ENCODE results near the gene PTPRD.
"Not testable (repeated sequence)": the region's sequence is repeated elsewhere in the genome, so short reads cannot be mapped to it uniquely, and the experiment has no call there.

The PTPRD gene

GRCh38 chr9:10443181-10443867, 169.5 kb downstream of the PTPRD start:
- no peaks in the 10 kb centered on the region for H3K36me3 ChIP-seq (ENCODE audit: insufficient read depth, low read length)
- no peaks in the 10 kb centered on the region for H3K27me3 ChIP-seq (ENCODE audit: insufficient read depth, low read length)
- no peaks in the 10 kb centered on the region for H3K4me1 ChIP-seq (ENCODE audit: insufficient read depth, low read length)
- H3K4me3 ChIP-seq (ENCODE audit: low read length), result no peak overlapping the region
- H2AFZ ChIP-seq (ENCODE audit: low read depth, low read length), result no peak overlapping the region
- H3K9me3 ChIP-seq (ENCODE audit: low read length), result no peaks in the 10 kb centered on the region

GRCh38 chr9:10438955-10439354, 173.8 kb downstream of the PTPRD start:
- H2AFZ ChIP-seq (ENCODE audit: low read depth, low read length), result no peak overlapping the region
- no peaks in the 10 kb centered on the region for H3K9me3 ChIP-seq (ENCODE audit: low read length)
- no peaks in the 10 kb centered on the region for H3K36me3 ChIP-seq (ENCODE audit: insufficient read depth, low read length)
- H3K27me3 ChIP-seq (ENCODE audit: insufficient read depth, low read length), result no peaks in the 10 kb centered on the region
- H3K4me3 ChIP-seq (ENCODE audit: low read length), result no peak overlapping the region
- no peaks in the 10 kb centered on the region for H3K4me1 ChIP-seq (ENCODE audit: insufficient read depth, low read length)

GRCh38 chr9:10436756-10437155, 176.0 kb downstream of the PTPRD start:
- Histone ChIP-seq H3K9me3 (ENCODE audit: low read length) (no peaks in the 10 kb centered on the region), H2AFZ (ENCODE audit: low read depth, low read length) (no peak overlapping the region), H3K4me3 (ENCODE audit: low read length) (no peak overlapping the region), H3K36me3 (ENCODE audit: insufficient read depth, low read length) (no peaks in the 10 kb centered on the region), H3K4me1 (ENCODE audit: insufficient read depth, low read length) (no peaks in the 10 kb centered on the region), H3K27me3 (ENCODE audit: insufficient read depth, low read length) (no peaks in the 10 kb centered on the region)

GRCh38 chr9:10434412-10434811, 178.4 kb downstream of the PTPRD start:
- Histone ChIP-seq H3K27me3 (ENCODE audit: insufficient read depth, low read length) (no peaks in the 10 kb centered on the region), H3K4me3 (ENCODE audit: low read length) (no peak overlapping the region), H2AFZ (ENCODE audit: low read depth, low read length) (no peak overlapping the region), H3K4me1 (ENCODE audit: insufficient read depth, low read length) (no peaks in the 10 kb centered on the region), H3K36me3 (ENCODE audit: insufficient read depth, low read length) (no peaks in the 10 kb centered on the region), H3K9me3 (ENCODE audit: low read length) (no peaks in the 10 kb centered on the region)

GRCh38 chr9:10411272-10411671, 201.5 kb downstream of the PTPRD start:
- Histone ChIP-seq H2AFZ (ENCODE audit: low read depth, low read length) (no peak overlapping the region), H3K4me1 (ENCODE audit: insufficient read depth, low read length) (no peaks in the 10 kb centered on the region), H3K27me3 (ENCODE audit: insufficient read depth, low read length) (no peaks in the 10 kb centered on the region), H3K9me3 (ENCODE audit: low read length) (no peaks in the 10 kb centered on the region), H3K36me3 (ENCODE audit: insufficient read depth, low read length) (no peaks in the 10 kb centered on the region), H3K4me3 (ENCODE audit: low read length) (no peak overlapping the region)

- no peaks in the 10 kb centered on the region for H3K36me3 ChIP-seq (ENCODE audit: insufficient read depth, low read length)
- no peak overlapping the region for H2AFZ ChIP-seq (ENCODE audit: low read depth, low read length)
- H3K4me1 ChIP-seq (ENCODE audit: insufficient read depth, low read length), result no peaks in the 10 kb centered on the region
- no peaks in the 10 kb centered on the region for H3K9me3 ChIP-seq (ENCODE audit: low read length)
- no peak overlapping the region for H3K4me3 ChIP-seq (ENCODE audit: low read length)
- H3K27me3 ChIP-seq (ENCODE audit: insufficient read depth, low read length), result no peaks in the 10 kb centered on the region
These were observed 209.5 kb downstream of the PTPRD start for GRCh38 chr9:10403283-10403682.

GRCh38 chr9:10396615-10397014, 216.2 kb downstream of the PTPRD start:
- H3K9me3 ChIP-seq (ENCODE audit: low read length), result no peaks in the 10 kb centered on the region
- H3K4me3 ChIP-seq (ENCODE audit: low read length), result no peak overlapping the region
- H3K27me3 ChIP-seq (ENCODE audit: insufficient read depth, low read length), result no peaks in the 10 kb centered on the region
- H2AFZ ChIP-seq (ENCODE audit: low read depth, low read length), result no peak overlapping the region
- H3K36me3 ChIP-seq (ENCODE audit: insufficient read depth, low read length), result no peaks in the 10 kb centered on the region
- H3K4me1 ChIP-seq (ENCODE audit: insufficient read depth, low read length), result no peaks in the 10 kb centered on the region

- Histone ChIP-seq H2AFZ (ENCODE audit: low read depth, low read length) (no peak overlapping the region), H3K4me3 (ENCODE audit: low read length) (no peak overlapping the region), H3K36me3 (ENCODE audit: insufficient read depth, low read length) (no peaks in the 10 kb centered on the region), H3K27me3 (ENCODE audit: insufficient read depth, low read length) (no peaks in the 10 kb centered on the region), H3K9me3 (ENCODE audit: low read length) (no peaks in the 10 kb centered on the region), H3K4me1 (ENCODE audit: insufficient read depth, low read length) (no peaks in the 10 kb centered on the region)
These were observed 225.5 kb downstream of the PTPRD start for GRCh38 chr9:10387282-10387681.

- Histone ChIP-seq H3K36me3 (ENCODE audit: insufficient read depth, low read length) (no peaks in the 10 kb centered on the region), H3K9me3 (ENCODE audit: low read length) (no peaks in the 10 kb centered on the region), H3K4me3 (ENCODE audit: low read length) (no peak overlapping the region), H3K4me1 (ENCODE audit: insufficient read depth, low read length) (peaks cover 8% of the 10 kb centered on the region), H3K27me3 (ENCODE audit: insufficient read depth, low read length) (no peaks in the 10 kb centered on the region), H2AFZ (ENCODE audit: low read depth, low read length) (no peak overlapping the region)
These were observed 241.0 kb downstream of the PTPRD start for GRCh38 chr9:10371824-10372223.

GRCh38 chr9:10366171-10366779, 246.5 kb downstream of the PTPRD start:
- Histone ChIP-seq H3K27me3 (ENCODE audit: insufficient read depth, low read length) (no peaks in the 10 kb centered on the region), H2AFZ (ENCODE audit: low read depth, low read length) (no peak overlapping the region), H3K4me3 (ENCODE audit: low read length) (no peak overlapping the region), H3K36me3 (ENCODE audit: insufficient read depth, low read length) (no peaks in the 10 kb centered on the region), H3K4me1 (ENCODE audit: insufficient read depth, low read length) (no peaks in the 10 kb centered on the region), H3K9me3 (ENCODE audit: low read length) (no peaks in the 10 kb centered on the region)

- Histone ChIP-seq H3K9me3 (ENCODE audit: low read length) (no peaks in the 10 kb centered on the region), H3K4me3 (ENCODE audit: low read length) (no peak overlapping the region), H3K36me3 (ENCODE audit: insufficient read depth, low read length) (no peaks in the 10 kb centered on the region), H2AFZ (ENCODE audit: low read depth, low read length) (no peak overlapping the region), H3K27me3 (ENCODE audit: insufficient read depth, low read length) (no peaks in the 10 kb centered on the region), H3K4me1 (ENCODE audit: insufficient read depth, low read length) (no peaks in the 10 kb centered on the region)
These were observed 258.2 kb downstream of the PTPRD start for GRCh38 chr9:10354591-10354990.

- not testable (repeated sequence) for H3K36me3 ChIP-seq (ENCODE audit: insufficient read depth, low read length); H2AFZ ChIP-seq (ENCODE audit: low read depth, low read length); H3K4me3 ChIP-seq (ENCODE audit: low read length); H3K9me3 ChIP-seq (ENCODE audit: low read length); H3K27me3 ChIP-seq (ENCODE audit: insufficient read depth, low read length); H3K4me1 ChIP-seq (ENCODE audit: insufficient read depth, low read length)
These were observed 267.2 kb downstream of the PTPRD start for GRCh38 chr9:10345621-10346020.

GRCh38 chr9:10341057-10341456, 271.7 kb downstream of the PTPRD start:
- Histone ChIP-seq H3K4me1 (ENCODE audit: insufficient read depth, low read length) (no peaks in the 10 kb centered on the region), H2AFZ (ENCODE audit: low read depth, low read length) (no peak overlapping the region), H3K9me3 (ENCODE audit: low read length) (no peaks in the 10 kb centered on the region), H3K4me3 (ENCODE audit: low read length) (no peak overlapping the region), H3K36me3 (ENCODE audit: insufficient read depth, low read length) (no peaks in the 10 kb centered on the region), H3K27me3 (ENCODE audit: insufficient read depth, low read length) (no peaks in the 10 kb centered on the region)

GRCh38 chr9:10339152-10339551, 273.6 kb downstream of the PTPRD start:
- Histone ChIP-seq H3K27me3 (ENCODE audit: insufficient read depth, low read length) (no peaks in the 10 kb centered on the region), H3K36me3 (ENCODE audit: insufficient read depth, low read length) (no peaks in the 10 kb centered on the region), H3K4me3 (ENCODE audit: low read length) (no peak overlapping the region), H3K9me3 (ENCODE audit: low read length) (no peaks in the 10 kb centered on the region), H2AFZ (ENCODE audit: low read depth, low read length) (no peak overlapping the region), H3K4me1 (ENCODE audit: insufficient read depth, low read length) (no peaks in the 10 kb centered on the region)
